ENCODE measurements around the gene XPA.
A peak's percentile ranks its signal among the peaks of the same experiment; 100 is the strongest.

Gene XPA

DNA sequence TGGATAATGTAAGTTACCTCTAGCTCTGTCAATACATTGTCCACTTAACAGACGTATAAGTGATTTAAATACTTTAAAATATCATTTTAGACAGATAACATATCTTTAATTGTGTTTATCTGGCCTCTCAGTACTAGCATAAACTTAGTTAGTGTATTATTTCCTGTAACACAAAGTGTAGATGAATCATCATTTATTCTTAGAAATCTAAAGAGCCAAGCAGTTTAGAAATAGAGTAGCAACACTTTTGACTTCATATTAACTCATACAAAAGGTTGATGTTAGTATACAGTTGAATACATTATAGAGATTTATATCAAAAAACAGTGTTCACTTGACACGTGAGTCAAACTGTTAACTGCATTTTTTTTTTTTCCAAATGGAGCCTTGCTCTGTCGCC, 45.5 kb downstream of the XPA start:
- DNase-seq (ENCODE audit: low spot score) = no peak

DNA sequence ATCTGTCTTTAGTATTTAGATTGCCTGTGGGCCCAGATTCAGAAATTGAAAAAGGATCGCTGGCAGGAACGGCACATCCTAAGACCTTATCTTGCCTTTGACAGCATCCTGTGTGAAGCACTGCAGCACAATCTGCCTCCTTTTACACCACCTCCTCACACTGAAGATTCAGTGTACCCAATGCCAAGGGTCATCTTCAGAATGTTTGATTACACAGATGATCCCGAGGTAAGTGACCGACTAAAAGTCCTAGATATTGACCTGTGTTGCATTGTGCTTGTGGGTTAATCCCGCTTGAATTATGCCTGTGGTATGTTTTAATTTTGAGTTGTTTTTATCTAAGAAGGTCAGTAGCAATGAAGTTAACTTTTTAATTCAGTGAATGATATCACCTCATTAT, 49.1 kb downstream of the XPA start:
- no peak for DNase-seq (ENCODE audit: low spot score)

DNA sequence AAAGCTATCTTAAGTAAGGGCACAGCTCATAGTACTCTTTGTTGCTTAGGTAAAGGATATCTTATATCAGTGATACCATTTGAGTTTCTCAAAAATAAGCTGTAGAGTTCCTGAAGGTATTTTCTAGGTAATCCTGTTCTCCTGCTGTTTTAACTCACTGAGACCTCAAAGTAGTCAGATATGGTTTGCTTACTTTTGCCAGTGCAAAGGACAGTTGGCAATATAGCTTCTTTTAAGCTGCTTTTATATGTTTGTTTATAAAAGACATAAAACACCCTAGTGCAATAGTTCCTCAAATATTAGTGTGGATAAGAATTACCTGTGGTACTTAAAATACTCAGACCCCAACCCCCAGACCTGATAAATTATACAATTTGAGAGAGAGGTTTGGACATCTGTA, 51.4 kb downstream of the XPA start:
- no peak for DNase-seq (ENCODE audit: low spot score)

DNA sequence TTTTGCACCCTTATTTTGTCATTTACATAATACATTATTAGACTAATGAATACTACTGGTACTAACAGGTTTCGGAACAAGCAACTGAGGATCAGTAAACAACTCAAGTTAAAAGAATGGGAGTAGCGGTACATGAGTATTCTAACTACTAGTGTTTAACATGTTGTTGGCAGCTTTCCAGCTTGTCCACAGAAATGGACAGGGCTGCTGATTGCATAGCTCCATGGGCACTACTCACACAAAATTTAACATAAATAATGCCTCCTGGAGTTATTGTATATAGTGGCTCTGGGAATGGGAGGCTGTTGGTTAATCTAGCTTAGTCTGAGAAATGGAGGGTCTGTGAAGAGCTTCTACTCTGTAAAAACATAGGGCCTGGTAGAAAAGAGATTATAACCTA, 56.8 kb downstream of the XPA start:
- no peak for DNase-seq (ENCODE audit: low spot score)

DNA sequence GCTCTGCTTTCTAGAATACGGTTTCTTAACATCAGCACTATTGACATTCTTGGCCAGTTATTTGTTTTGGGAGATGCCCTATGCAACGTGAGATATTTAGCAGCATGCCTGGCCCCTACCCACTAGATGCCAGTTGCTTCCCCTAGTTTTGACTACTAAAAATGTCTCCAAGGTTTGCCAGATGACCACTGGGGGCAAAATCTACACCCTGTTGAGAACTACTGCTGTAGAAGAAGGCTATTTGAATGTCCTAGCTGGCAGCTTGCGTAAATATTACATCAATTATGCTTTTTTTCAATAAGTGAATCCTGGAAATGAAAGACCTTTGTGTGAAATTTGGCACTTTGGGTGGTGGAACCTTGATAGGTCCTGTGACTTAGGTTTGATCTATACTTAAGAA, 58.5 kb downstream of the XPA start:
- no peak for DNase-seq (ENCODE audit: low spot score)

DNA sequence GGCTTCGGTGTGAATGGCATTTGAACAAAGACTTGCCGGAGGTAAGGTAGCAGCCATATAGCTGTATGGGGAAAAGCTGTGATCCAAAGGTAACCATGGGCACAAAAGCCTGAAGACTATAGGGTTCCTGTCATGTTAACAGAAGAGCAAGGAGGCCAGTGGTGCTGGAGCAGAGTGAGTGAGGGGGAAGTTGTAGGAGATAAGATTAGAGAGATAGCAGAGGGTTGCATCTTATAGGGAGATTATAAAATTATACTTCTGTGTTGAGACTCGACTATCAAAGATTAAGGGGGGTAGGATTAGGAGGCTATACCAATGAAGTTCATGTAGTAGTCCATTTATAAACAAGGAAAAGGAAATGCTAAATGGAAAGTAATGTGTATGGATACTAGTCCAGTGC, 60.2 kb downstream of the XPA start:
- DNase-seq (ENCODE audit: low spot score) = no peak

DNA sequence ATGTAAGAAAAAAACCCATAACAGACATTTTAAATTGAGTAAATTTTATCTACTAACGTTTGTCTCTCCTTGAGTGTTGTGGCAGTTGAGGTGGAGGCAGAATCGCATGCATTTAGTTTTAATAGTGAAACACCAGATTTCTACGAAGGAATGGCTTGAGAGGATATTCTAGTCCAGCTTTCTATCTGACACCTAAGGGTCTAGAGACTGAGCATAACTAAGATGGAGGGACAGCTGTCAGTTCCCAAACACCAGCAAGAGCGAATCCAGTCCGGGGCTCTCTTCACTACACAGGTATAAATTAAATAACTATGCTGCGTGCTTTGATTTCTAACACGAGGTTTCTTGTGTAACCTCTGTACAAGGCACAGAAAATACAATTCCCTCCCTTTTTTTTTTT, 62.1 kb downstream of the XPA start:
- DNase-seq (ENCODE audit: low spot score) = no peak

DNA sequence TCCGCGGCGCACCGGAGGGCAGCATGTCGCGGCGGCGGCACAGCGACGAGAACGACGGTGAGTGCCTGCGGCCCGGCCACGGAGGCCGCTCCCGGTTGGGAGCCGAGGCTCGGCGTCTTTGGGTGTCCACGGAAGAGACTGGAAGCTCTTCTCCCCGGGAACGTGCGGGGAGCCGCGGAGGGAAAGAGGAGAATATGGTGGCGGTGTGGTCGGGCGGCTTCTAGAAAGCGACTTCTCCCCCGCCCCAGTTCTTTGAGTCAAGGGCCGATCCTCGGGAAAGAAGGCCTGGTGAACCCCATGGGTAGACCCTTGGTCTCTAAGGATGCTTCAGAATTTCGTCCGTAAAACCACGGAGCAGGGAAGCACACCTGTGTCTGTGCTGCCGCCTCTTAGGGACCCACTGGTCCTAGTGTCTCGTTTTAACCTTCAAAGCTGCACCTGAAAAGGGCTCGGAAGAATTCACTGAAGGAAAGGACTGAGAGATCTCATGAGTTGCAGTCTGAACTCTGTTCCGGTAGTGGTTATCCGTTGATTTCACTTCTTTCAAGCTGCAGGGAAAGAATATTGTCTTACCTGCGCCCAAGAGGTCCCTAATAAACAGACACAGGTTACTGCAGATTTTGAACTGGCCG, 63.2 kb downstream of the XPA start:
- DNase-seq (ENCODE audit: low spot score) = no peak

DNA sequence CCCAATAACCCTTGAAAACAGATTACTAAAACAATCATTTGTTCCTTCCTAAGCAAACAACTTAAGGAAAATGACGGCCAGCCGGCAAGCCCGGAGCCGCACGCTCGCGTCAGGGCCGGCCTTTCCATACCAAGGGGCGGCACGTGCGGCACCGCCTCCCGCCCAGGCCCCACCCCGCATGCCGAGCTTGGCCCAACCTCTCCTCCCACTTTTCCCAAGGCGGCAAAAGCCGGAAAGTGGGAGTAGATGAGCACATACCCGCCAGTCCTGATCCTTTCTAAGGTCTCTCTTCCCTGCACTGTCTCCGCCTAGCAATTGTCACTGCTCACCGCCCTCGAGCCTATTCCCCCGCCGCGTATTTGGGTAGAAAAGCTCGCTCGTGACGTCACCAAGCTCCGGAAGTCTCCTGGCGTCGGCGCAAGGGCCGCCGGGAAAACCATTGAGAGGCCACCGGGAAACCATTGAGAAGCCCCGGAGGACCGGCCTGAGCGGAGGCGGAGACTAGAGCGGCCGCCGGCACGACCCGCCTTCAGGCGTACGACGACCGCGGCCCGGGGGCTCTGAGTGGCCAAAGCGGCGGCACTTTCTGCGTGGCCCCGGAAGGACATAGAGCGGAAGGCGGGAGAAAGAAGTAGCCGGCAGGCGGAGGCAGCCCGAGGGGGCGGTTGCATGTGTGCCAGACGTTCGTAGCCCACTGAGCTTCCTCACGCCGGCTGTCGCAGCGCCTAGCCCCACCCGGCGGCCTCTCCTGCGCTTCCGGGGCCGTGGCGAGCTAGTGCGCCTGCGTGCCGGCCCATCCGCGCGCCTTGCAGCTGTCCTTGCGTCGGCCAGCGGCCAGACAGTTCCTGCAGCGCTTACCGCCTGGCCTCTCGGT, 63.9 kb downstream of the XPA start, which contains the start of the genes NCBP1 and TSTD2:
Gene NCBP1, plus strand, starts transcription at position 837 of the 874 bp plus-strand sequence. CDS start 61 bp downstream, outside the sequence.
Gene TSTD2, minus strand, starts transcription at position 384 of the 874 bp plus-strand sequence. CDS start 5,806 bp downstream, outside the sequence.
- peak; percentile 93 for DNase-seq (ENCODE audit: low spot score)

DNA sequence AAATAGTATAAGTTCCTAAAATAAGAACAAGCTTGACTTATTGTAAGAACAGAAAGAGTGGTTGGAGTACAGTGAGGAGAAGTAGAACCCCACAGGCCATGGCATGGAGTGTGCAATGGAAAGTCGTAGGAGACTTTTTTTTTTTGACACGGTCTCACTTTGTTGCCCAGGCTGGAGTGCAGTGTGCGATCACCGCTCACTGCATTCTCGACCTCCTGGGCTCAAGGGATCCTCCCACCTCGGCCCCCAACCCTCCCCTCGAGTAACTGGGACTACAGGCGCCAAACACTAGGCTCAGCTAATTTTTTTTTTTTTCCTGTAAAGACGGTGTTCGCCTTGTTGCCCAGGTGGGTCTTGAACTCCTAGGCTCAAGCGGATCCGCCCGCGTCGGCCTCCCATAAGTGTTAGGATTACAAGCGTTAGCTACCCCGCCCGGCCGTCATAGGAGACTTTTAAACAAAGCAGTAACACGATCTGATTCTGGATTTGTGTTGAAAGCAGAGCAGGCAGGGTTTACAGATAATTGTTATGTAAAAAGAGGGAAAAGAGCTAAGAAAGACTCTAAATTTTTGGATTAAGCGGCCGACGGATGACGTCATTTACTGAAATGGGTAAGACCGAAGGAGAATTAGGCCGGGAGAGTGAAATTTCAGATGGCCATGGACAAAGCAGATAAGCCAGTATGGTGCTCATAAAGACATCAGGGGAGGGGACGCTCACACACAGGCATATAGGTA, 64.7 kb downstream of the XPA start:
- peak; percentile 54 for DNase-seq (ENCODE audit: low spot score)

DNA sequence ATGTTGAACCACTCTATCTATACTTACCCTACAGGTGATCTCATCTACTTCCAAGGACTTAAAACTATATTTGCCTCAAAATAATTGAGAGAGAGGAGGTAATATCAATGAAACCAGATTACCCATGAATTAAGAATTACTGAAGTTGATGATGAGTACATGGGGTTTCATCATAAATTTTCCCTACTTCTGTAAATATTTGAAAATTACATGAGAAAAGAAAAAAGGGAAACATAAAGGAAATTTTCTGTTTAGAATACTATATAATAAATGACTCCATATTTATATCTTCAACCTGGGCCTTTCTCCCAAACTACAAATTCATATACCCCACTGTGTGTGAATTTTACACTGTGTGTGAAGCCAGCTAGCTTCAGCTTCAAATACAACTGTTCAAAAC, 66.5 kb downstream of the XPA start:
- no peak for DNase-seq (ENCODE audit: low spot score)

DNA sequence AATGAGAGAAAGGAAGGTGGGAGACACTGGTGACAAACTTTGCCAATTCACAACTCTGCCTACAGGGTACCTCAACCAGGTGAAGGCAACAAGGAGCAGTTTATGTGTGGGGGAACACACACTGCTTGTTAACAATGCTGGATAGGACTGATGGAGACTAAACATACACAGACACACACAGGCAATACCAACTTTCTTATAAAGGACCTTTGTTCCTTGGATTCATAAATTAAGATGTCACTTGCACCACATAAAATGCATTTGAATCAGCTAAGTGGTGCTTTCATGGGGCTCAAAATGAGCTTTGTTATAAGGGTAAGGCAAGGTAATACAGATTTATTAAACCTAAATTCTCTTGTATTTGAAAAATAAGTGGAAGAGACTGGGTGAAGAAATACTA, 68.0 kb downstream of the XPA start:
- DNase-seq (ENCODE audit: low spot score) = no peak

DNA sequence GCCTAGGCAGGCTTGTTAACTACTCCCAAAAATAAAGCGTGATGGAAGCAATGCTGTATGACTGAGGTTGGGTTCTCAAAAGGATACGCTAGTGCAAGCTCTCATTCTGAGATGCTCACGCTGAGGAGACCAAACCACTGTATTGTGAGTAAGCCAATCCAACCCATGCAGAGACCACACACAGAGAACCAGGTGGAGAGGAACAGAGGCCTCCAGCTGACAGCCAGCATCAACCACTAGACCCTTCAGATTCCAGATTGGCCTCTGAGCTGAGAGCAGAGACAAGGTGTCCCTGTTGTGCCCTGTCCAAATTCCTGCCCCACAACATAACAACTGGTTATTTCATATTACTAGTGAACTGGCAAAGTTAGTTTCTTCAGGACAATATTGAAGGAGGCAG, 68.5 kb downstream of the XPA start:
- DNase-seq (ENCODE audit: low spot score) = no peak

DNA sequence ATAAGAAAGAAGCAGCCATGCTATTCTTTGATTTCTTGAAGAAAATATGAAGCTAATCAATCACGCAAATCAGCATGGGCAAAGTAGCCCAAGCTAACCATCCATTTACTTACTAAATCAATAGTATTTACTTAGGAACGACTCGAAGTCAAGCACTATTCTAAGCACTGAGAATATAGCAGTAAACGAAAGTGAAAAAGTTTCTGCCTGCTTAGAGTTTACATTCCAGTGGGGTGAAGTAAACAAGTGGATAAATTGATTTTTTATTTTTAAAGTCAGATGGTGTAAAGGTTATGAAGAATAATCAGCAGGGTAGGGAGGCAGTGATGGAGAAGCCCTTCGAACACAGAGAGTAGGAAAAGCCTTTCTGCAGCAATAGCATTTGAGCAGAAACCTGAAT, 69.5 kb downstream of the XPA start:
- DNase-seq (ENCODE audit: low spot score) = no peak

DNA sequence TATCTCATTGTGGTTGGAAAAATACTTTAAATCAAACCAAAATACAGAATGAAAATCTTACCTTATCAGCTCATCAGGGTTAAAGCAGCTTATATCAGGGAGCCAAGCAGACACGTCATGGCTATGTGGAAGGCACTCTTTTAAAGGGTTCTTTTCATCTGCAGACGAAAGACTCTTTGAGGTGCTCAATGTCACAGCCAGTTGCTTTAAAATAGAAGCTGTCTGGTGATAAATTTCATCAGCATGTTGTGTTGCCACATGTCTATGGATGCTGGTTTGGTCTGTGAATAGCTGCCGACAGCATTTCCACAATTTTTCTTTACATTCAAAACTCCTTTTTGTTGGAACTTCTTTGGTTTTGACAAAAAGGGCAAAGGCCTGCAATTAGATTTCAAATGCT, 71.5 kb downstream of the XPA start:
- no peak for DNase-seq (ENCODE audit: low spot score)
